Gastroesophageal sphincter (tissue), 4 donors: ENCODE data around the gene CUX1. TPM values are rescaled to one million over a fixed set of nuclear protein-coding genes. Genes with fewer than 3 reads are reported as not detected.

Source experiments
- ATAC-seq: fragments of 150-250 bp; one replicate; pipeline ENCODE4 v1.9.1; 2016; ENCODE audit warnings: mild to moderate bottlenecking, moderate library complexity
- H3K27ac ChIP-seq, 4 donors: fragments of 200-600 bp; sonication (generic) in 3 of 4; 1 replicate in 3 of 4; 2 replicates in 1 of 4; pipeline ENCODE4 v1.5.1; 2016 to 2019
- H3K27me3 ChIP-seq: fragments of 200-600 bp; sonication (generic); one replicate; pipeline ENCODE4 v1.5.1; 2019
- H3K36me3 ChIP-seq, 2 donors: fragments of 200-600 bp; sonication (generic); one replicate each; pipeline ENCODE4 v1.5.1; 2019; ENCODE audit warnings: control low read depth in 1 of 2
- H3K4me1 ChIP-seq, 3 donors: fragments of 200-600 bp; sonication (generic); 1 replicate in 2 of 3; 2 replicates in 1 of 3; pipeline ENCODE4 v1.5.1; 2016 to 2019; ENCODE audit warnings: control low read depth in 2 of 3
- H3K4me3 ChIP-seq, 2 donors: fragments of 200-600 bp; sonication (generic); one replicate each; pipeline ENCODE4 v1.5.1; 2019; ENCODE audit warnings: mild to moderate bottlenecking in 1 of 2, moderate library complexity in 1 of 2
- H3K9me3 ChIP-seq, 3 donors: fragments of 200-600 bp; sonication (generic); one replicate each; pipeline ENCODE4 v1.5.1; 2017 to 2019; ENCODE audit warnings: control low read depth in 2 of 3
- CTCF ChIP-seq, 4 experiments: fragments of 200-600 bp in 2 of 4; fragments of 450-650 bp in 2 of 4; sonication (generic) in 1 of 4; IDR thresholded peaks; one replicate each; pipeline ENCODE4 v1.5.1; 2017 to 2019; ENCODE audit warnings: antibody characterized with exemption in 4 of 4, mild to moderate bottlenecking in 2 of 4, moderate library complexity in 2 of 4
- EP300 ChIP-seq: sonication (generic); formaldehyde crosslinking; IDR thresholded peaks from one replicate; pipeline ENCODE4 v1.6.1; 2017; ENCODE audit warnings: antibody characterized with exemption, mild to moderate bottlenecking
- POLR2A ChIP-seq, 2 donors: fragments of 450-650 bp; IDR thresholded peaks; one replicate each; pipeline ENCODE4 v1.6.1; 2017; ENCODE audit warnings: antibody characterized with exemption in 2 of 2, mild to moderate bottlenecking in 2 of 2, moderate library complexity in 1 of 2
- POLR2AphosphoS5 ChIP-seq: sonication (generic); formaldehyde crosslinking; IDR thresholded peaks from one replicate; pipeline ENCODE4 v1.6.1; 2017; ENCODE audit warnings: antibody characterized with exemption
- WGBS, 2 donors: methylation state at CpG; one replicate each; pipeline ENCODE4 v1.1.5; 2018; ENCODE audit warnings: low coverage in 1 of 2; 5-methylcytosine and 5-hydroxymethylcytosine counted together
- total RNA-seq, 4 donors: library from RNA; depleted of rRNA; stranded (reverse); fragments of >200 nt; gene quantifications; one replicate each; pipeline ENCODE4 v1.1.0, GENCODE V29; 2016

CUX1 gene
- total RNA-seq, 4 donors from 2014 or later = 84.4 to 134 (median 110) TPM

GRCh38 chr7:101813402-101814019, 3.9 kb upstream of the CUX1 start:
- ATAC-seq = no peak
- peaks cover 0 to 29% (median 4%) of the 10 kb centered on the region in 3 donors for H3K4me1 ChIP-seq
- WGBS, 2 donors = 13 to 14% methylated on average over 5 of the region's 5 CpGs
- no peaks in the 10 kb centered on the region for H3K9me3 ChIP-seq
- peak overlapping the region; percentile 54 to 93 for H3K4me3 ChIP-seq
- H3K27ac ChIP-seq = peak overlapping the region in 3 of 4 donors; percentile 82 to 92 (median 87)
- H3K36me3 ChIP-seq = no peaks in the 10 kb centered on the region
- no peaks in the 10 kb centered on the region for H3K27me3 ChIP-seq
- TF ChIP-seq POLR2AphosphoS5 = no peak
- no peak for TF ChIP-seq POLR2A (IDR thresholded peaks at IDR 0.05)
- TF ChIP-seq CTCF (IDR thresholded peaks at IDR 0.05) = no peak
- TF ChIP-seq EP300 = no peak

- peak; percentile 54 for ATAC-seq
Observed at GRCh38 chr7:101814081-101814990, 3.1 kb upstream of the CUX1 start.

GRCh38 chr7:101814991-101815825, 2.2 kb upstream of the CUX1 start:
- 0% methylated on average over 12 to 14 of the region's 89 CpGs for WGBS, 2 donors

More at GRCh38 chr7:101814081-101814990, 3.1 kb upstream of the CUX1 start:
- 0 to 3% methylated on average over 16 to 21 of the region's 74 CpGs for WGBS, 2 donors
- Histone ChIP-seq H3K9me3 (no peaks in the 10 kb centered on the region), H3K27me3 (no peaks in the 10 kb centered on the region), H3K4me3 (peak overlapping the region; percentile 54 to 93), H3K27ac (peak overlapping the region in 3 of 4 donors; percentile 82 to 92 (median 87)), H3K4me1 (peaks cover 0 to 37% (median 11%) of the 10 kb centered on the region in 3 donors), H3K36me3 (no peaks in the 10 kb centered on the region)
- TF ChIP-seq CTCF (IDR thresholded peaks at IDR 0.05) = peak; percentile 9 to 87 (median 76)
- no peak for TF ChIP-seq EP300

More at GRCh38 chr7:101814991-101815825, 2.2 kb upstream of the CUX1 start:
- Histone ChIP-seq H3K9me3 (no peaks in the 10 kb centered on the region), H3K4me1 (peaks cover 0 to 46% (median 12%) of the 10 kb centered on the region in 3 donors), H3K4me3 (peak overlapping the region; percentile 54 to 93), H3K36me3 (no peaks in the 10 kb centered on the region), H3K27me3 (no peaks in the 10 kb centered on the region), H3K27ac (peak overlapping the region; percentile 9 to 92 (median 84))
- TF ChIP-seq EP300 (no peak), POLR2A (IDR thresholded peaks at IDR 0.05) (no peak), CTCF (IDR thresholded peaks at IDR 0.05) (peak in 2 of 4 experiments; percentile 31 to 71)
- peak; percentile 63 for ATAC-seq
